A673 (cell line): ENCODE data around the gene C19orf53. TPM values are rescaled to one million over a fixed set of nuclear protein-coding genes. Genes with fewer than 3 reads are reported as not detected.

Experiments used
- BruUV-seq: library from RNA; stranded (reverse); fragments of 400-500 nt; replicated peaks from 2 replicates; lab custom pipeline; 2021; lab: Mats Ljungman, UMichigan
- CTCF ChIA-PET: fragments of 300-600 bp; sonication (Branson Sonifier 250); formaldehyde crosslinking; loops from one replicate; lab custom pipeline; 2022; ENCODE audit warnings: antibody characterized with exemption; lab: Charles Lee
- POLR2A ChIA-PET: fragments of 300-600 bp; sonication (Branson Sonifier 250); formaldehyde crosslinking; loops from one replicate; lab custom pipeline; 2022; ENCODE audit warnings: antibody characterized with exemption; ENCODE audit not compliant: low non-redundant PET; lab: Charles Lee
- DNase-seq: peaks from one replicate; pipeline ENCODE4 v3.0.0-alpha.2; 2015; ENCODE audit warnings: low spot score
- H3K27ac ChIP-seq: fragments of 200-600 bp; sonication (generic); 2 replicates; pipeline ENCODE4 v1.5.1; 2016; ENCODE audit warnings: mixed run types, low read depth, mild to moderate bottlenecking, mixed read lengths, antibody characterized with exemption, low read length; ENCODE audit not compliant: poor library complexity, severe bottlenecking
- H3K27me3 ChIP-seq: fragments of 200-600 bp; sonication (generic); replicated peaks from 2 replicates; pipeline ENCODE4 v1.6.1; 2017; ENCODE audit warnings: mixed run types, low read depth, mild to moderate bottlenecking, mixed read lengths, antibody characterized with exemption, low read length; ENCODE audit not compliant: insufficient read depth, poor library complexity
- H3K36me3 ChIP-seq: fragments of 200-600 bp; sonication (generic); 2 replicates; pipeline ENCODE4 v1.6.1; 2016; ENCODE audit warnings: mixed run types, mild to moderate bottlenecking, mixed read lengths, antibody characterized with exemption, low read length; ENCODE audit not compliant: insufficient read depth, poor library complexity, severe bottlenecking
- H3K4me1 ChIP-seq: fragments of 200-600 bp; sonication (generic); 2 replicates; pipeline ENCODE4 v1.6.1; 2017; ENCODE audit warnings: mixed run types, mild to moderate bottlenecking, mixed read lengths, antibody characterized with exemption, low read length; ENCODE audit not compliant: insufficient read depth, poor library complexity, severe bottlenecking
- H3K4me3 ChIP-seq: fragments of 200-600 bp; sonication (generic); 2 replicates; pipeline ENCODE4 v1.5.1; 2016; ENCODE audit warnings: low read depth, mixed run types, mild to moderate bottlenecking, mixed read lengths, low read length; ENCODE audit not compliant: poor library complexity, severe bottlenecking
- H3K9me3 ChIP-seq: fragments of 200-600 bp; sonication (generic); 2 replicates; pipeline ENCODE4 v1.6.1; 2016; ENCODE audit warnings: mixed run types, low read depth, mild to moderate bottlenecking, mixed read lengths, antibody characterized with exemption, low read length; ENCODE audit not compliant: poor library complexity, severe bottlenecking
- EZH2 ChIP-seq: fragments of 200-600 bp; sonication (generic); IDR thresholded peaks from 2 replicates; pipeline ENCODE4 v1.6.1; 2017; ENCODE audit warnings: borderline replicate concordance, low read depth, mild to moderate bottlenecking, mixed read lengths, antibody characterized with exemption, low read length; ENCODE audit not compliant: poor library complexity, severe bottlenecking
- intact Hi-C: fragments of 100-400 bp; cut with micrococcal nuclease; formaldehyde crosslinking; loops from one replicate; pipeline ENCODE4 v1.10.0; 2022; ENCODE audit not compliant: unreplicated experiment
- total RNA-seq: library from RNA; stranded (reverse); gene quantifications from 2 replicates; pipeline ENCODE4 v1.2.3, GENCODE V29; 2021
- TF ChIP-seq, protein P1 (sequence below): fragments of 300-800, 200-600 bp; sonication (generic); conservative IDR thresholded peaks from 2 replicates; pipeline ENCODE4 v1.5.1; 2017; ENCODE audit warnings: low read depth, mild to moderate bottlenecking, antibody characterized with exemption, low read length, moderate library complexity, mixed read lengths

The C19orf53 gene
- total RNA-seq, 1 experiment from 2014 or later: 140 TPM

GRCh38 chr19:13783565-13784500, 9.6 kb downstream of the C19orf53 start:
- CTCF ChIA-PET: interaction anchor here (0.6 to 2.6 kb wide), 2 partner anchors 64 to 78 kb away, joined by 4 to 12 read pairs; no protein-coding TSS in a partner anchor
- peaks cover 16% of the 10 kb centered on the region for H3K4me1 ChIP-seq
- DNase-seq: no peak
- BruUV-seq: no TSS peak
- H3K27me3 ChIP-seq: no peaks in the 10 kb centered on the region
- no peak overlapping the region for H3K27ac ChIP-seq
- H3K4me3 ChIP-seq: no peak overlapping the region
- intact Hi-C loops: no loop called here
- POLR2A ChIA-PET: interaction anchor here (0.5 kb wide), 1 partner anchor 117 kb away, joined by 7 read pairs; no protein-coding TSS in a partner anchor
- TF ChIP-seq EZH2: no peak
- TF ChIP-seq, protein P1, sequence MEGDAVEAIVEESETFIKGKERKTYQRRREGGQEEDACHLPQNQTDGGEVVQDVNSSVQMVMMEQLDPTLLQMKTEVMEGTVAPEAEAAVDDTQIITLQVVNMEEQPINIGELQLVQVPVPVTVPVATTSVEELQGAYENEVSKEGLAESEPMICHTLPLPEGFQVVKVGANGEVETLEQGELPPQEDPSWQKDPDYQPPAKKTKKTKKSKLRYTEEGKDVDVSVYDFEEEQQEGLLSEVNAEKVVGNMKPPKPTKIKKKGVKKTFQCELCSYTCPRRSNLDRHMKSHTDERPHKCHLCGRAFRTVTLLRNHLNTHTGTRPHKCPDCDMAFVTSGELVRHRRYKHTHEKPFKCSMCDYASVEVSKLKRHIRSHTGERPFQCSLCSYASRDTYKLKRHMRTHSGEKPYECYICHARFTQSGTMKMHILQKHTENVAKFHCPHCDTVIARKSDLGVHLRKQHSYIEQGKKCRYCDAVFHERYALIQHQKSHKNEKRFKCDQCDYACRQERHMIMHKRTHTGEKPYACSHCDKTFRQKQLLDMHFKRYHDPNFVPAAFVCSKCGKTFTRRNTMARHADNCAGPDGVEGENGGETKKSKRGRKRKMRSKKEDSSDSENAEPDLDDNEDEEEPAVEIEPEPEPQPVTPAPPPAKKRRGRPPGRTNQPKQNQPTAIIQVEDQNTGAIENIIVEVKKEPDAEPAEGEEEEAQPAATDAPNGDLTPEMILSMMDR: no peak
- H3K9me3 ChIP-seq: no peaks in the 10 kb centered on the region
- peaks cover 8% of the 10 kb centered on the region for H3K36me3 ChIP-seq

DNA sequence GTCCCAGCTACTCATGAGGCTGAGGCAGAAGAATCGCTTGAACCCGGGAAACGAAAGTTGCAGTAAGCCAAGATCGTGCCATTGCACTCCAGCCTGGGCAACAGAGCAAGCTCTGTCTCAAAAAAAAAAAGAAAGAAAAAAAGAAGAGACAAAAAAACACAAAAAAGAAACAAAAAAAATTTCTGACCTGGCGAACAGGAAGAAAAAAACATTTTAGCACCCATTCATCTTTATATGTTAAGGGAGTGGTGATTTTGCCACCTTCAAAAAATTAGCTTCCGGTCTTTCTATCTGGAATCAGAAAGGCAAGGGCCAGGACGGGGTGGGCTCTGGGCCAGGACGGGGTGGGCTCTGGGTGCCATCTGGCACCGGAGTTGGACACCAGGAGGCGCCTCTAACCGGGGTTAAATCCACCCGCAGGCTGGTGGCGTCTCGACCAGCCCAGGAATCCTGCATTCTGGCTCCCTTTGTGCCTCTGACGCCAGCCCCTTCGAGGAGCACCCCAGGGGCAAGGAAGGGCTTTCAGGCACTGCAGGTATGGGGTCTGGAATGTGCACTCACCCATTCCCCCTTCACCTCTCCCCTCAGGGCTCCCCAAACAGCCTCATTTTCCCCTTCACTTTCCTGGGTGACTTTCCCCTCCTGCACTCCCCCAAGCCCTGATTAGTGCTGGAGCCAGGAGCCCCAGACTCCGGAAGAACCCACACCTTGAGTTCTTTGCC, 10.6 kb downstream of the C19orf53 start:
- no peak overlapping the region for H3K4me3 ChIP-seq
- H3K27me3 ChIP-seq: no peaks in the 10 kb centered on the region
- no peaks in the 10 kb centered on the region for H3K36me3 ChIP-seq
- TF ChIP-seq EZH2: no peak
- TF ChIP-seq, protein P1: peak; percentile 78
- H3K9me3 ChIP-seq: no peaks in the 10 kb centered on the region
- DNase-seq: peak; percentile 82
- no peak overlapping the region for H3K27ac ChIP-seq
- CTCF ChIA-PET: interaction anchor here (0.6 to 2.6 kb wide), 4 partner anchors 13 to 418 kb away, joined by 3 to 12 read pairs (median 4); no protein-coding TSS in a partner anchor
- intact Hi-C loops: loop anchor here (1.0 kb wide), 1 partner anchor 77 kb away; no protein-coding TSS in a partner anchor
- POLR2A ChIA-PET: no interaction called here
- BruUV-seq: no TSS peak
- peaks cover 16% of the 10 kb centered on the region for H3K4me1 ChIP-seq

GRCh38 chr19:13788991-13789390, 14.7 kb downstream of the C19orf53 start:
- H3K4me1 ChIP-seq: peaks cover 11% of the 10 kb centered on the region
- ChIA-PET CTCF (interaction anchor here (0.7 kb wide), 1 partner anchor 157 kb away, joined by 4 read pairs; no protein-coding TSS in a partner anchor), POLR2A (no interaction called here)
- no peaks in the 10 kb centered on the region for H3K36me3 ChIP-seq
- H3K27ac ChIP-seq: no peak overlapping the region
- H3K27me3 ChIP-seq: no peaks in the 10 kb centered on the region
- DNase-seq: no peak
- intact Hi-C loops: no loop called here
- BruUV-seq: no TSS peak
- TF ChIP-seq, protein P1: no peak
- no peak for TF ChIP-seq EZH2
- no peaks in the 10 kb centered on the region for H3K9me3 ChIP-seq
- H3K4me3 ChIP-seq: no peak overlapping the region
